Endothelial cell of hepatic sinusoid (primary cell): ENCODE measurements around the gene DUXB.

Experiments used
- in situ Hi-C: cut with HindIII; loops from 2 replicates; pipeline ENCODE4 v1.10.0; 2017; ENCODE audit warnings: low sequenced_read_pairs

DUXB gene

GRCh38 chr16:75667503-75667902 lies 33.8 kb downstream of the DUXB start:
- in situ Hi-C loops: no loop called here

- in situ Hi-C loops: no loop called here
Measured at GRCh38 chr16:75660726-75661302, 40.4 kb downstream of the DUXB start.

GRCh38 chr16:75660321-75660720 lies 40.9 kb downstream of the DUXB start:
- in situ Hi-C loops: no loop called here

GRCh38 chr16:75658175-75658574 lies 43.1 kb downstream of the DUXB start:
- in situ Hi-C loops: loop anchor here (5.0 kb wide), 1 partner anchor 54 kb away; no protein-coding TSS in a partner anchor

- in situ Hi-C loops: no loop called here
Measured at GRCh38 chr16:75653922-75654321, 47.3 kb downstream of the DUXB start.

- in situ Hi-C loops: no loop called here
Measured at GRCh38 chr16:75648265-75649076, 52.8 kb downstream of the DUXB start.

- in situ Hi-C loops: no loop called here
Measured at GRCh38 chr16:75647492-75648264, 53.6 kb downstream of the DUXB start, which contains the start of the genes KARS1 and TERF2IP. TSS of gene KARS1 (minus strand) at chr16:75647665. CDS start at chr16:75647639, 26 bp downstream. TSS of gene TERF2IP (plus strand) at chr16:75647773. CDS start at chr16:75647883, 110 bp downstream.

- in situ Hi-C loops: no loop called here
Measured at GRCh38 chr16:75647112-75647491, 54.2 kb downstream of the DUXB start.

- in situ Hi-C loops: no loop called here
Measured at GRCh38 chr16:75644240-75645012, 56.8 kb downstream of the DUXB start.
